ENCODE measurements around the gene FCRLA.
"Not testable (repeated sequence)": the region's sequence is repeated elsewhere in the genome, so short reads cannot be mapped to it uniquely, and the experiment has no call there.

The FCRLA gene

GRCh38 chr1:161671045-161672020 lies 35.7 kb upstream of the FCRLA start:
- H3F3A ChIP-seq (ENCODE audit: insufficient read depth); H3K36me3 ChIP-seq (ENCODE audit: low read length); H3K9me3 ChIP-seq (ENCODE audit: insufficient read depth, low read length); H3K4me2 ChIP-seq (ENCODE audit: low read depth, low read length, poor library complexity, severe bottlenecking); H3K27me3 ChIP-seq (ENCODE audit: low read length); H3K4me3 ChIP-seq (ENCODE audit: insufficient read depth, low read length, poor library complexity, severe bottlenecking); H3K9ac ChIP-seq (ENCODE audit: low read length); H4K20me1 ChIP-seq (ENCODE audit: low read depth, low read length); H3K27ac ChIP-seq (ENCODE audit: low read depth, low read length); H3K9me2 ChIP-seq (replicated peaks; ENCODE audit: insufficient read depth, low read length); H2AFZ ChIP-seq (ENCODE audit: low read depth, low read length, severe bottlenecking); H3K79me2 ChIP-seq (ENCODE audit: insufficient read depth, low read length): not testable (repeated sequence)

- H3K9ac ChIP-seq (ENCODE audit: low read length); H3K4me2 ChIP-seq (ENCODE audit: low read depth, low read length, poor library complexity, severe bottlenecking); H3K79me2 ChIP-seq (ENCODE audit: insufficient read depth, low read length); H3K9me2 ChIP-seq (replicated peaks; ENCODE audit: insufficient read depth, low read length); H3F3A ChIP-seq (ENCODE audit: insufficient read depth); H3K4me3 ChIP-seq (ENCODE audit: insufficient read depth, low read length, poor library complexity, severe bottlenecking); H3K27me3 ChIP-seq (ENCODE audit: low read length); H3K36me3 ChIP-seq (ENCODE audit: low read length); H3K27ac ChIP-seq (ENCODE audit: low read depth, low read length); H4K20me1 ChIP-seq (ENCODE audit: low read depth, low read length); H3K9me3 ChIP-seq (ENCODE audit: insufficient read depth, low read length); H2AFZ ChIP-seq (ENCODE audit: low read depth, low read length, severe bottlenecking): not testable (repeated sequence)
Observed at GRCh38 chr1:161673437-161673836, 33.6 kb upstream of the FCRLA start.

GRCh38 chr1:161674447-161674846 lies 32.6 kb upstream of the FCRLA start:
- H3F3A ChIP-seq (ENCODE audit: insufficient read depth); H4K20me1 ChIP-seq (ENCODE audit: low read depth, low read length); H3K9me3 ChIP-seq (ENCODE audit: insufficient read depth, low read length): not testable (repeated sequence)

GRCh38 chr1:161674908-161675307 lies 32.1 kb upstream of the FCRLA start:
- H3K9ac ChIP-seq (ENCODE audit: low read length); H3K4me3 ChIP-seq (ENCODE audit: insufficient read depth, low read length, poor library complexity, severe bottlenecking); H2AFZ ChIP-seq (ENCODE audit: low read depth, low read length, severe bottlenecking); H3K9me3 ChIP-seq (ENCODE audit: insufficient read depth, low read length); H3K27ac ChIP-seq (ENCODE audit: low read depth, low read length); H3K79me2 ChIP-seq (ENCODE audit: insufficient read depth, low read length); H3K27me3 ChIP-seq (ENCODE audit: low read length); H3K36me3 ChIP-seq (ENCODE audit: low read length); H4K20me1 ChIP-seq (ENCODE audit: low read depth, low read length); H3K9me2 ChIP-seq (replicated peaks; ENCODE audit: insufficient read depth, low read length); H3K4me2 ChIP-seq (ENCODE audit: low read depth, low read length, poor library complexity, severe bottlenecking); H3F3A ChIP-seq (ENCODE audit: insufficient read depth): not testable (repeated sequence)

More at GRCh38 chr1:161674447-161674846, 32.6 kb upstream of the FCRLA start:
- H3K4me3 ChIP-seq (ENCODE audit: insufficient read depth, low read length, poor library complexity, severe bottlenecking); H3K79me2 ChIP-seq (ENCODE audit: insufficient read depth, low read length); H3K36me3 ChIP-seq (ENCODE audit: low read length); H3K9me2 ChIP-seq (replicated peaks; ENCODE audit: insufficient read depth, low read length); H3K4me2 ChIP-seq (ENCODE audit: low read depth, low read length, poor library complexity, severe bottlenecking); H3K27ac ChIP-seq (ENCODE audit: low read depth, low read length); H3K9ac ChIP-seq (ENCODE audit: low read length); H2AFZ ChIP-seq (ENCODE audit: low read depth, low read length, severe bottlenecking); H3K27me3 ChIP-seq (ENCODE audit: low read length): not testable (repeated sequence)

- Histone ChIP-seq H3K4me2 (ENCODE audit: low read depth, low read length, poor library complexity, severe bottlenecking) (no peak overlapping the region), H3K36me3 (ENCODE audit: low read length) (no peaks in the 10 kb centered on the region), H2AFZ (ENCODE audit: low read depth, low read length, severe bottlenecking) (no peak overlapping the region), H3K79me2 (ENCODE audit: insufficient read depth, low read length) (no peaks in the 10 kb centered on the region), H3K27me3 (ENCODE audit: low read length) (no peaks in the 10 kb centered on the region), H4K20me1 (ENCODE audit: low read depth, low read length) (no peaks in the 10 kb centered on the region), H3F3A (ENCODE audit: insufficient read depth) (no peaks in the 10 kb centered on the region), H3K9ac (ENCODE audit: low read length) (no peak overlapping the region), H3K4me3 (ENCODE audit: insufficient read depth, low read length, poor library complexity, severe bottlenecking) (no peak overlapping the region), H3K9me3 (ENCODE audit: insufficient read depth, low read length) (no peaks in the 10 kb centered on the region), H3K9me2 (replicated peaks; ENCODE audit: insufficient read depth, low read length) (no peaks in the 10 kb centered on the region), H3K27ac (ENCODE audit: low read depth, low read length) (no peak overlapping the region)
- TF ChIP-seq EZH2phosphoT487 (conservative IDR thresholded peaks at IDR 0.05; ENCODE audit: low read length), result no peak
- no peak for TF ChIP-seq CTCF (IDR thresholded peaks at IDR 0.05; ENCODE audit: insufficient read depth, low read length, poor library complexity, severe bottlenecking)
Observed at GRCh38 chr1:161676441-161676840, 30.6 kb upstream of the FCRLA start.
